Retinal pigment epithelial cell (primary cell): ENCODE results near the gene STAG3.
A peak's percentile ranks its signal among the peaks of the same experiment; 100 is the strongest.
"Not testable (repeated sequence)": the region's sequence is repeated elsewhere in the genome, so short reads cannot be mapped to it uniquely, and the experiment has no call there.

Source experiments
- DNase-seq: peaks from one replicate; pipeline ENCODE4 v3.0.0-alpha.2; 2010; ENCODE audit warnings: low read depth
- H3K4me3 ChIP-seq: 2 replicates; pipeline ENCODE4 v1.5.1; 2011; ENCODE audit warnings: mild to moderate bottlenecking, low read length, control low read depth, moderate library complexity
- TF ChIP-seq, protein P1 (sequence below): conservative IDR thresholded peaks from 2 replicates; pipeline ENCODE4 v1.5.1; 2011; ENCODE audit warnings: low read depth, low read length, control low read depth, inconsistent platforms

STAG3 gene

DNA sequence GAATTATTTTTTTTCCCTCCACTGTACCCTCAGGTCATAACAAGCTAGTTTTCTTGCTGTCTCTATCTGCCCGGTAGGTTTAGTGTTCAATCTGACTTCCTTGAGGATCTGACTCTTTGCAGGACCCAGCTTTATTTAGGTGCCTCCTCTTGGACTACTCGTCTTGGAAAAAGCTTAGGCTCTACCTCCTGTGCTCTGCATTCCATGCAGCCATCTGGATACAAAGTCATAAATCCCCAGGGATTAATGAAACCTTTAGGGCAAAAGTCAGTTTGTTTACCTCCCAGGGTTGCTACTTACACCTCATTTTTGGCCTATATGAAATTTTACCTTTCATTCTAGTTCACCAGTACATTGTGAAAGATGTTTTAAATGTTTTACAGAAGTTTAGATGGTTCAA, 8.0 kb downstream of the STAG3 start:
- H3K4me3 ChIP-seq = no peak overlapping the region
- TF ChIP-seq, protein P1, sequence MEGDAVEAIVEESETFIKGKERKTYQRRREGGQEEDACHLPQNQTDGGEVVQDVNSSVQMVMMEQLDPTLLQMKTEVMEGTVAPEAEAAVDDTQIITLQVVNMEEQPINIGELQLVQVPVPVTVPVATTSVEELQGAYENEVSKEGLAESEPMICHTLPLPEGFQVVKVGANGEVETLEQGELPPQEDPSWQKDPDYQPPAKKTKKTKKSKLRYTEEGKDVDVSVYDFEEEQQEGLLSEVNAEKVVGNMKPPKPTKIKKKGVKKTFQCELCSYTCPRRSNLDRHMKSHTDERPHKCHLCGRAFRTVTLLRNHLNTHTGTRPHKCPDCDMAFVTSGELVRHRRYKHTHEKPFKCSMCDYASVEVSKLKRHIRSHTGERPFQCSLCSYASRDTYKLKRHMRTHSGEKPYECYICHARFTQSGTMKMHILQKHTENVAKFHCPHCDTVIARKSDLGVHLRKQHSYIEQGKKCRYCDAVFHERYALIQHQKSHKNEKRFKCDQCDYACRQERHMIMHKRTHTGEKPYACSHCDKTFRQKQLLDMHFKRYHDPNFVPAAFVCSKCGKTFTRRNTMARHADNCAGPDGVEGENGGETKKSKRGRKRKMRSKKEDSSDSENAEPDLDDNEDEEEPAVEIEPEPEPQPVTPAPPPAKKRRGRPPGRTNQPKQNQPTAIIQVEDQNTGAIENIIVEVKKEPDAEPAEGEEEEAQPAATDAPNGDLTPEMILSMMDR = no peak
- DNase-seq = no peak

DNA sequence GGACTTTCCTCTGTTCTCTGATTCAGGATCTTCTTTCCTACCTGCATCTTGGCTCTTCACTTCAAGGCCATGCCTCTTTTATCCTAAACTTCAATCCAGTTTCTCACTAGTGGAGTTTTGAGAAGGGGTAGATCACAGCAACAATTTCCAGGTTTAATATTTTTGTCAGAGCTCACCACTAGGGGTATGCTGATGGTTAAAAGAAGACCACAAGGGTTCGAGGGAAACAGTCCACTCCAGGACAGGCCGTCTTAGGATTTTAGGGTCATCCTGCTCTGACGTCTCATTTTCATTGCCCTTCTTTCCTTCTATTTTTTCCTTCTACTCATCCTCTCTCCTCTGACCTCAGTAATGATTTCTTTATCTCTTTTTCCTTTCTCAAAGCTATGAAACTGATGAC, 11.3 kb downstream of the STAG3 start:
- H3K4me3 ChIP-seq = no peak overlapping the region
- TF ChIP-seq, protein P1 = peak; percentile 9
- DNase-seq = no peak

DNA sequence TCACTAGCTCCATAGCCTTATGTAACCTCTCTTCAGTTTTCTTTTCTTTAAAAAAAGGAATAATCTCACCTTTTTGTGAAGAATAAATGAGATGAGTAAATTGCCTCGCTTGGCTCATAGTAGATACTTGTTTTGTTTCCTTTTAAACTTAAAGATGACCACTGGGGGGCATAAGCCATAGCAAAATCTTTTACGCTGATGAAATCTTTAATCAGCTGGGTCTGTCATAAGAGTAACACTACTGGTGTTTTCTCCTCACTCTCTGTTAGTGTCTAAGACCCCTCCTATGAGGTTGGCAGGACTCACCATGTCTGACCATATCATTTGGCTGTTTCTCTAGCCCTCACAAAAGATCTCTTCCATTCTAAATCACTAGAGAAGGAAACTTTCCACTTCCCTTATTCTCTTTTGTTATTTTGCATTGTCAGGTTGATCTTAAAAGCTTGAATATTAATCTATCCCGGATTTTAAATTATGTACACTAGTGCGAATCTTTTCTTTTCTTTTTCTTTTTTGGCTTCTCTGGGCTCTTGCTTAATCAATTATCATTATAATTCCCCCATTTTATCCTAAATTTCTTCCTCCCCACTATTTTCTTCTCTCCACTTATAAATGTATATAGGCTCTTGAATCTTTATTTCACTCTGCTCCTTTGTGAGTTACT, 12.5 kb downstream of the STAG3 start:
- TF ChIP-seq, protein P1 = peak; percentile 38
- no peak overlapping the region for H3K4me3 ChIP-seq
- DNase-seq = no peak

DNA sequence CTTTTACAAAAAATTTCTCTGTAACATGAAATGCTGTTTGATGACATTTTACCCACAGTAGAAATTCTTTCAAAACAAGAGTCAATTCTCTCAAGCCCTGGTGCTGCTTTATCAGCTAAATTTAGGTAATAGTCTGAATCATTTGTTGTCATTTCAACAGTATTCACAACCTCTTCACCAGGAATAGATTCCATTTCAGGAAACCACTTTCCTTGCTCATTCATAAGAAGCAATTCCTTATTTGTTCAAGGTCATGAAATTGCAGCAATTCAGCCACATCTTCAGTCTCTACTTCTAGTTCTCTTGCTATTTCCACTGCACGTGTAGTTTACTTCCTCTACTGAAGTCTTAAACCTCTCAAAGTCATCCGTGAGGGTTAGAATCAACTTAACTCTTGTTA, 14.1 kb downstream of the STAG3 start:
- TF ChIP-seq, protein P1 = no peak
- no peak for DNase-seq
- no peak overlapping the region for H3K4me3 ChIP-seq

DNA sequence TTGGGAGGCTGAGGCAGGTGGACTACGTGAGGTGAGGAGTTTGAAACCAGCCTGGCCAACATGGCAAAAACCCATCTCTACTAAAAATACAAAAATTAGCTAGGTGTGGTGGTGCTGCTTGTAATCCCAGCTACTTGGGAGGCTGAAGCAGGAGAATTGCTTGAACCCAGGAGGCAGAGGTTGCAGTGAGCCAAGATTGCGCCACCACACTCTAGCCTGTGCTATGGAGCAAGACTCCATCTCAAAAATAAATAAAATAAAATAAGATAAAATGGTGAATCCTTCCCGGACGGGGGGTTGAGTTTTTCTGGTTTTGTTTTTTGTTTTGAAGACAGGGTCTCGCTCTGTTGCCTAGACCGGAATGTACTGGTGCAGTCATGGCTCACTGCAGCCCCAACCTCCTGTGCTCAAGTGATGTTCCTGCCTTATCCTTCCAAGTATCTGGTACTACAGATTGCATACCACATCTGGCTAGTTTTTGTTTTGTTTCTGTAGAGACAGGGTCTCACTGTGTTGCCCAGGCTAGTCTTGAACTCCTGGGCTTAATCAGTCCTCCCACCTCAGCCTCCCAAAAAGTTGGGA, 14.7 kb downstream of the STAG3 start:
- DNase-seq, H3K4me3 ChIP-seq: not testable (repeated sequence)

DNA sequence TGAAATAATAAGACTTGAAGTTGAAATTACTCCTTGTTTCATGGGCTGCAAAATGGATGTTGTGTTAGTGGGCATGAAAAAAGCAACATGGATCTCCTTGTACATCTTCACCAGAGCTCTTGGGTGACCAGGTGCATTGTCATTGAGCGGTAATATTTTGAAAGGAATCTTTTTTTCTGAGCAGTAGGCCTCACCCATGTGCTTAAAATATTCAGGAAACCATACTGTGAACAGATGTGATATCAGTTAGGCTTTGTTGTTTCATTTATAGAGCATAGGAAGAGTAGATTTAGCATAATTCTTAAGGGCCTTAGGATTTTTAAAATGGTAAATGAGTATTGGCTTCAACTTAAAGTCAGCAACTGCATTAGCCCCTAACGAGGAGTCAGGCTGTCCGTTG, 15.3 kb downstream of the STAG3 start:
- TF ChIP-seq, protein P1 = no peak
- no peak overlapping the region for H3K4me3 ChIP-seq
- DNase-seq = no peak

DNA sequence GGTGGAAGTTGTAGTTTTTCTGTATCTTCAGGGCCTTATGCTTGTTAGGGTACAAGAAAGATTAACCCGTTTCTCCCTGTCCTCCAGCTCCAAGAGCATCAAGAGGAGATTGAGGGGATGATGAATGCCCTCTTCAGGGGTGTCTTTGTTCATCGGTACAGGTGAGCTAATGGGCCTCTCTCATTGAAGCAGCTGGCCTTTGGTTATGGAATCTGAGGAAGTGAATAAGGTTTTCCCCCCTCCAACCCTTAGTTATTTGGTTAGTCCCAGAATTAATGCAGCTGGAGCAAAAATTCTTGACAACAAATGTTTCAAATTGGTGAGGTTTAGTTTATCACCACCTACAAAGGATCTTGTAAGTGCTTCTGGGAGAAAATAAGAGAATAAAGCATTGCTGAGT, 17.5 kb downstream of the STAG3 start:
- TF ChIP-seq, protein P1 = no peak
- no peak overlapping the region for H3K4me3 ChIP-seq
- DNase-seq = no peak

DNA sequence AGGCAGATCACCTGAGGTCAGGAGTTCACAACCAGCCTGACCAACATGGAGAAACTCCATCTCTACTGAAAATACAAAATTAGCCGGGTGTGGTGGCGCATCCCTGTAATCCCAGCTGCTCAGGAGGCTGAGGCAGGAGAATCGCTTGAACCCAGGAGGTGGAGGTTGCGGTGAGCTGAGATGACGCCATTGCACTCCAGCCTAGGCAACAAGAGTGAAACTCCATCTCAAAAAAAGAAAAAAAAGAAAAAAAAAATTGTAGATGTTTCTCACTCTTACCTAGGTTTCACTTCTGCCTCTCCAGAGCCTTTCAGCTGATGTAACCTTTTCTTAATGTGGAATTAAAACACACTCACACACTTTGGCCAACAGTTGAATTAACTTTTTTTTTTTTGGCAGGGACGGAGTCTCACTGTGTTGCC, 18.2 kb downstream of the STAG3 start:
- DNase-seq, H3K4me3 ChIP-seq: not testable (repeated sequence)
